SU-DHL-6 (cell line): ENCODE data around the gene HCFC2.

Experiments
- EZH2phosphoT487 ChIP-seq: fragments of 200-600 bp; sonication (generic), shearing (Covaris generic); conservative IDR thresholded peaks from 2 replicates; pipeline ENCODE4 v1.6.1; 2018; ENCODE audit warnings: mild to moderate bottlenecking, antibody characterized with exemption, low read length, moderate library complexity, mixed read lengths
- TF ChIP-seq, protein P1 (sequence below): fragments of 200-600 bp; sonication (generic); IDR thresholded peaks from one replicate; pipeline ENCODE4 v1.5.1; 2017; ENCODE audit warnings: antibody characterized with exemption, mild to moderate bottlenecking, low read length, moderate library complexity; ENCODE audit not compliant: insufficient read depth, poor library complexity, severe bottlenecking

- TF ChIP-seq, protein P1, sequence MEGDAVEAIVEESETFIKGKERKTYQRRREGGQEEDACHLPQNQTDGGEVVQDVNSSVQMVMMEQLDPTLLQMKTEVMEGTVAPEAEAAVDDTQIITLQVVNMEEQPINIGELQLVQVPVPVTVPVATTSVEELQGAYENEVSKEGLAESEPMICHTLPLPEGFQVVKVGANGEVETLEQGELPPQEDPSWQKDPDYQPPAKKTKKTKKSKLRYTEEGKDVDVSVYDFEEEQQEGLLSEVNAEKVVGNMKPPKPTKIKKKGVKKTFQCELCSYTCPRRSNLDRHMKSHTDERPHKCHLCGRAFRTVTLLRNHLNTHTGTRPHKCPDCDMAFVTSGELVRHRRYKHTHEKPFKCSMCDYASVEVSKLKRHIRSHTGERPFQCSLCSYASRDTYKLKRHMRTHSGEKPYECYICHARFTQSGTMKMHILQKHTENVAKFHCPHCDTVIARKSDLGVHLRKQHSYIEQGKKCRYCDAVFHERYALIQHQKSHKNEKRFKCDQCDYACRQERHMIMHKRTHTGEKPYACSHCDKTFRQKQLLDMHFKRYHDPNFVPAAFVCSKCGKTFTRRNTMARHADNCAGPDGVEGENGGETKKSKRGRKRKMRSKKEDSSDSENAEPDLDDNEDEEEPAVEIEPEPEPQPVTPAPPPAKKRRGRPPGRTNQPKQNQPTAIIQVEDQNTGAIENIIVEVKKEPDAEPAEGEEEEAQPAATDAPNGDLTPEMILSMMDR = no peak
- TF ChIP-seq EZH2phosphoT487 = no peak
Observed at GRCh38 chr12:104154806-104155205, 90.5 kb downstream of the HCFC2 start.
